SKM-1 (cell line): ENCODE results near the gene FAM241B.

Experiments
- DNase-seq: peaks from one replicate; lab custom pipeline; 2025; ENCODE audit not compliant: unreplicated experiment; lab: John Stamatoyannopoulos, UW

Gene FAM241B

DNA sequence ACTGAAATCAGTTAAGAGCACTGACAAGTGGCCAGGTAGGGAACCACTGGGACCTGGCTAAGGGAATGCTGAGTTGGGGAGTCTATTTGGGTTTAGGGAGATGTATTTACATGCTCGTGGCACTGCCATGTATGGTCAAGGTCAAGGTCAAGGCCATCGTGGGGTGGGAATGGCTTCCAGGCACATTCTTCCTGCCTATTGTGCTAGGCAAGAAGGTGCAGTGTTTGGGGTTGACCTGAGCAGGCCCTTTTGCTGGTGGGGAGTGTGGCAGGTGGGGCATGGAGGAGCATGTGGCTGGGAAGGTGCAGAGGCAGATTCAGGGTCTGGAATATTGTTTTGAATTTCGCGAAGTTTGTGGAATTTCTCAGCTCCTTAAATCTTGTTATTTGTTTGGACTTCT lies 17.8 kb downstream of the FAM241B start:
- DNase-seq = no peak

DNA sequence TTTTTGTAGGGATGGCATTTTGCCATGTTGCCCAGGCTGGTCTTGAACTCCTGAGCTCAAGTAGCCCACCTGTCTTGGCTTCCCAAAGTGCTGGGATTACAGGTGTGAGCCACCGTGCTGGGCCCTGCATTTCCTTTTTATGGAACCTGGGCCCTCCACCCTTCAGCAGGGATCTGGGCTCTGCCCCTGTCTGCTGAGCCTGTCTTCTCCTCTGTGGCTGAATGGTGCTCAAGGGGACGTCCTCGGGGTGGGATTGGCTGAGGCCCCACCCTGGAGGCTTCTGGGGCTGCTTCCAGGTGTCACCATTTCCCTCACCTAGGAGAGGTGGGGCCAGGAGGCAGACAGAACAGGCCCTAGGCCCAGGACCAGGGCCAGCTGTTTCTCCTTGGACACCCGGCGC lies 18.4 kb downstream of the FAM241B start:
- DNase-seq = no peak

DNA sequence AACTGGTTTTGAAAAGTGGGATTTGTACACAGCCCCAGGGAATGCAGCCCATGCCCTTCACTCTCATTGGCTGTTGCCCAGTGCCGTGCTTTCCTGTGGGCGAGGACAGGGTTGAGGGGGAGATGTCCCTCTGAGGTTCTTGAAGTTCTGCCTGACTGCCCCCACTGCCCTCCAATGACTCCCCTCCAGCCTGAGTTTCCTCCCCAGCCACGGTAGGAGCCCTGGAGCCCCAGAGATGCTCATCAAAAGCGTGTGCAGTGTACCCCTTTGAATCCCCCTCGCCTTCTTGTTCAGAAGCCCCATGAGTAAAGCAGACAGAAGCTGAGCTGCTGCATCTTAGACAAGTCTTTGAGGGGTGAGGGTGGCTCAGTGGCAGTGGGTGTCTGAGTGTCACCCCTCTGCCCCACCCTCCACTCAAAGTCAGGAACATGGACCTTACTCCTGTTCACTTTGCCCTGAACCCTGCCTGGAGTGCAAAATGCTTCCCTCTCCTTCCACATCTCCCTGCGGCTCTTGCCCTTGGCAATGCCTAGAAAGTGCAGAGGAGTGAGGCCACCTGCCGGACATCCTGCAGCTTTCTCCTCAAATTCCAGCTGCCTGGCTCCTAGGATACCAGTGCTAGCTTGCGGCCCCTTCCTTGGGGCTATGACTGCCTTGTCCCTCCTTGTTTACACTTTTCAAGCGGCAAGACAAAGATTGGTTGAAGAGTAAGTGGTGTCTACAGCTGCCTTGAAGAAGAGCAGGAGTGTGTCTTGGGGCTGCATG lies 19.9 kb downstream of the FAM241B start:
- DNase-seq = no peak

DNA sequence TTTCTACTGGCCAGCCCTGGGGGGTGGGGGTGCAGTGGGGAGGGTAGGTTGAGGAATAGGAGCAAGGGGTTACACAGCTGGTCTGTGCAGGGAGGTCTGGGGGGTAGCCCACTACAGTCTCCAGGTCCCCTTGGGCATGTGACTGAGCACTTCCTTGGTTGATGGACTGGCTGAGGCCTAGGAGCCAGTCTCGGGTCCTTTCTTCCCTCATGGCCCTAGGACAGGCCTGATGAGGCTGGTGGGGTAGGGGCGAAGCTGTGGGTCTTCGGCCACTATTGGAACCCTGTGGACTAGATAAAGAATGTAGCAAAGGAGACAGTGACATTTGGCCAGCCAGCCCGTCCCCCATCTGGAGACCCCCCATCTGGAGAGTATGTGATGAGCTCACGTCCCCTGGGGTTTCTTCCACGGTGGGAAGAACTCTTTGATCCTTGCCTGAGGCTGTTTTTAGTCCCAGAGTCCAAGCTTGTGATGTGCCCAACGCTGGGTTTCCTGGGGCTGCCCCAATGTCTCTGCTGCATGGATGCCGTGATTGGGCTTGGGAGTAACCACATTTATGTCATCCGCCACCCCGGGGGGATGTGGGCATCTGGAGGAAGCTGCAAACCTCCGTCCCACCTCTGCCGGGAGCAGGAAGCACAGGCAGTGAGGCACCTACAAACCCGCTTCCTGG lies 20.7 kb downstream of the FAM241B start:
- DNase-seq = no peak

DNA sequence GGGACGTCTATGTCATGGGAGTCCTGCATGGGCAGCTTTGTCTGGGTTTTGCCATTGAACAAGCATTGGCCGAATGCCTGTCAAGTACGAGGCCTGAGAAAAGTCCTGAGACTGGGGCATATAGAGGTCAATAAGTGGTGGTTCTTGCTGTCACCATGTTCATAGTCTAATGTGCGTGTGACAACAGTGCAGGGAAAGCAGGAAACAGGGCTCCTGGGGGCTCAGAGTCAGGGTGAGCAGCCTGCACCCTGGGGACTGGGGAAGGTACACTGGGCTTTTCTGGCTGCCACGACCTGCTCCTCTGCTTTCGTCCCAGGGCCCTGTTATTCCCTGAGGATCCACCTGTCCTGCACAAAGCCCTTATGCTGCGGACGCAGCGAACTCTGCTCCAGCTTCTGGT lies 21.3 kb downstream of the FAM241B start:
- no peak for DNase-seq

DNA sequence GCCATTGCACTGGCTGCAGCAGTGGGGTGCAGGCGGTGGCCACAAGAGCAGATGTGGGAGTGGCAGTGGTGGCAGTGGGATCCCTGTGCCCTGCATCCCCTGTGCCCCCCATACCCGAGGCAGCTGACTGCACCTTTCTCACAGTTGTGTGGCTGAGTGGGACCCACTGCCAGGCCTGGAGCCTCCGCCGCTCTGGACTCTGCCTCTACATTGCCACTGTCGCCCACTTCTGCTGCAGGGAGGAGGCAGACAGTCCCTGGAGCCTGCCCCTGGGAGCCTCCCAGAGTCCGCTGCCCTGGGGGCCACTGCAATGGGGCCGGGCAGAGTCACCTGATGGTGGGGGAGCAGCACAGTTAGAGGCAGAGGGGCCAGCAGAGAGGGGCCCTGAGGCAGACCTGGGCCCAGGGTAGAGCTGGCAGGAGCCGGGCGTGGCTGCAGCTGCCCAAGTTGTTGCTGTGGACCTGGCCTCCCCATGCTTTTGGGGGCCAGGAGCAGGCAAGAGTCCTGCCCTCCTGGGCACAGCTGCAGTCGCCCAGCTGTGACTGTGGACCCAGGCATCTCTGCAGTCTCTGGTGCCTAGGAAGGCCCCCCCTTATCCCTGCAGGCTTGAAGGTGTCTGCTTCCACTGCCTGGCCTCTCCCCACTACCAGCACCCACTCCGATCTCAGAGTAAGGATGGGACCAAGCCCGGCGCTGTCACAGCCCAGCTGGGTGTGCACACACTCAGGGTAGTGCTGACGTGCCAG lies 22.2 kb downstream of the FAM241B start:
- no peak for DNase-seq

DNA sequence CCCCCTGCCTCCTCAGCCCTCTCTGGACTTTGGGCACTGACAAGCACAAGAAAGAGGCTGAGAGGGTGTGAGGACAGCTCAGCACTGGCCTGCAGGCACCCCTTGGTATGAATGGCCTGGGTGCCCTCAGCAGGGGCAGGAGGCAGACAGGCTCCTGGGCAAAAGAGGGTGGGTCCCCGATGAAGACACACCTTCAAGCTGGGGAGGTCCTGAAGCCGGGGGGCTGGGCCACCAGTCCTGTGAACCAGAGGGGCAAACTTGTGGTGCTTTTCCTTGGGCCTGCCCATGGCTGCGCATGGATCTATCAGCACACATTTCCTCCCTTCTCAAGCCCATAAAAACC lies 22.8 kb downstream of the FAM241B start:
- DNase-seq = no peak

DNA sequence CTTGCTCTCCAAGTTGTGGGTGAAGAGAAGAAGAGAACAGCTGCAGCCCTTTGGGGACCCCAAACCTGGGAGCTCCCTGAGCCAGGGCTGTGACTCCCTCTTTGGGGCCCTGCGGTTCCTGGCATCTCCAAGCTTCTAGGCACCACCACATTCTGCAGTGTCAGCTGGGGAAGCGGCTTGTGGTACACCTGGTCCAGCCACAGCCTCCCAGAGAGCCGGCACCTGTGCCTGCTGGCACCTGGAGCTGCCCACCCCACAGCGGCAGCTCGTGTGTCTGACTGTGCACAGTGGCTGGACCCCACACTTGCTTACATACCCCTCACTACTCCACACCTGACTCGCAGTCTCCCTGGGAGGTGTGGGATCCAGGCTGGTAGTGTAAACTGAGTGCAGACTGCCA lies 23.5 kb downstream of the FAM241B start:
- no peak for DNase-seq

DNA sequence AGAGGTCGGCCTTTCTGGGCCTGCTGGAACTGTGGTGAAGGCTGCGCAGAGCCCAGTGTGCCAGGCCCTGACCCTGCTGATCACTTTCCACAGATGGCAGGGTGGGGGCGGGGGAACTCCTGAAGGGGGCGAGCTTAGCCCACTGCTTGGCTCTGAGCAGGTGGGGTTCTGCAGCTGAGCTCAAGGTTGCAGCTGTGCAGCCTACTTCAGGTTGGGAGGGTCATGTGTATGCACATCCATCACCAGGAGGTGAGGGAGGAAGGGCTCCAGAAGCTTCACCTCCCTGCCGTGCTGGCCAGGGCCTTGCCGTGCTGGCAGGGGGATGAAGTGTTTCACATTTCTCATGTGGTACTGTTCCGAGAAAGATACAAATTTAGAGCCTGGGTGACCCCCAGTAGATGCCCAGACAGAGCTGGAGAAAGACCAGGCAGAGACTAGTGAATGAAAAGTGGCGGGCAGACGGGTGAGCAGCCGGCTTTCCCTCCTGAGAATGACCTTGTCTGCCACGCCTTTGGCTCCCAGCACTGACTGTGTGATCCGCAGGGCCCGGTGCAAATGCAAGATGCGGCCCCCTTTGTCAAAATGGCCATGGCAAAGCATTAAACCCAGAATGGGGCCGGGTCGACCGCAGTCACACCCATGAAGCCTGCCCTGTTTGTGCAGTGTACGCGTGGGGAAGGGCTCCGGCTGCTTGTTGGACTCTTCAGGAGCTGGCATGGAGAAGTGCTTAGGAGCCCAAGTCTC lies 25.2 kb downstream of the FAM241B start:
- no peak for DNase-seq

DNA sequence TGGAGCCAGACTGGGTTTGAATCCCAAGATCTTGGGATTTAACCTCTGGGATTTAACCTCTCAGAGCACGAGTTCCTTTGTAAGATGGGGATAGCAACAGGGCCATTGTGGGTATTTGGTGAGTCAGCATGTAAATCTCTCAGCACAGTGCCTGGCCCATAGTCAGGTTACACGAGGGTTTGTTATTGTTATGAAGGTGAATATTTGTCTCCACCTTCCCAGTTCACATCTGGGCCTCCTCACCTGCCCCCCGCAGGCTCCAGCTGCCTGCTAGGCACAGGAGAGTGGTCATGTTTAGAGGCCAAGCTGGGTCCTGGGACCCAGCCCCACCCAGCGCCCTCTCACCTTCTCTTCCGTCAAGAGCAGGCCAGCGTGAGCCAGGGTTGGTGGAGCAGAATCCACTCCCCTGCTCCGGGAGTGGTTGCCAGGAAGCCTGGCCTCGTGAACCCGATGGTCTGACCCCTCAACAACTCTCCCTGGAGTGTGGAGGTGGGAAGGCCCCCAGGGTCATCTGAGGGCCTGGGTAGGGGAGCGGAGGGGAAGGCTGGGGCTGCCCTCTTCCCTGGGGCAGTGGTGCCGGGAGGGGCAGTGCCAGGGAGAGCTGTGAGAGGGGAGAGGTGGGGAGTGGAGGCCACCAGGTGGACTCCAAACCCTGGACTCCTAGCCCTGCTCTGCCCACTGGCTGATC lies 26.0 kb downstream of the FAM241B start:
- DNase-seq = no peak

DNA sequence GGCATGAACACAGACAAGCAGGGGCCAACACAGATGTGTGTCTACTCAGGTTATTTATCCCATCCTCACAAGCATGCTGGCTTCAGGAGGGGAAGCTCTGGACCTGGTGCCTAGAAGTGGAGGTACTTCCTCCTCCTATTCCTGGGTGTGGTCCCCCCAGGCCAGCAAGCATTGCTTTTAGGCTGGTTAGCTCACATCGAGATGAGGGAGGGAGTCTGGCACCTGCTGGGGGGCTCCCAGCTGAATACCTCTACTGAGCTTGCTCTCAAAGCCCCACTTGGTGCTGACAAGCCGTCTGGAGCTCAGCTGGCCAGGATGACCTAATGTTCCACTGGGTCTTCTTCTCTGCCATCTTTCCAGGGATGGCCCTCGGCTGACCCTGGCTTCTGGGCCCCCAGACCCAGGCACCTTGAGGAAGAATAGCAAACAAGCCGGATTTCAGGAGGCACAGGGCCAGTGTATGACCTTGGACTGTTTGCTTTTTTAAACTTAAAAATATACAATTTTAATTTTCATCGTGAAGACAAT lies 26.8 kb downstream of the FAM241B start:
- DNase-seq = no peak

DNA sequence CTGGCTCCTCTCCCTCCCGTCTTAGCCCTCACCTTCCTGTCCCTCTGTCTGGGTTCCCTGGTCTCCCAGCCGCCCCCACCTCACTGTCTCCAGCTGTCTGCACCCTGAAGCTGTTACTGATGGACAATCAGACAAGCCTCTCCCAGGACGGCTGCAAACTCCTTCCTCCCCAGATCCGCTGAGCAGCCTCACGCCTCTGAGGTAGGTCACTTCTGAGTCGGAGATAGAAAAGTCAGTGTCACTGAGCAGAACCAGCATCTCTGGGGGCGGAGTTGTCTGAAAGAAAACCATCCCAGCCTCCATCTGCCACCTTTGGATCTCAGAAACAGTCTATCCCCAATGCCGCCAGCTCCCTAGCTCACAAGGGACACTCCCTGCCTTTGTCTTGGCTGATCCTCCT lies 27.4 kb downstream of the FAM241B start:
- no peak for DNase-seq

DNA sequence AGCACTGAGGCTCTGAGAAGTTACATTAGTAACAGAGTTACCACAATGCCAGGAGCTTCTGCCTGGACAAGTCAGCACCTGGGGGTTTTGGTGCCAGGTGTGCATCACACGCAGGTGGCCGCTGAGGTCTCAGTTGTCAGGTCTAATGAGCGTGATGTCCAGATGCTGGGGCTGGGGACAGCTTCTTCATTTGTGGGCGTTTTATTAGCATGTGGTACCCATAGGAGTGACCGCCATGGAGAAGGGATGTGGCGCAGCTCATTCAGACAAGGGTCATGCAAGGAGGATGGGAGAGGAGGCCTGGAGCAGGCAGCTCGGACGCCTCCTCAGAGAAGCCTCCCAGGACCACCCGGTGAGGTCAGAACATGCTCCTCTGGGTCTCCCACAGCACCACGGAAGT lies 27.8 kb downstream of the FAM241B start:
- no peak for DNase-seq

DNA sequence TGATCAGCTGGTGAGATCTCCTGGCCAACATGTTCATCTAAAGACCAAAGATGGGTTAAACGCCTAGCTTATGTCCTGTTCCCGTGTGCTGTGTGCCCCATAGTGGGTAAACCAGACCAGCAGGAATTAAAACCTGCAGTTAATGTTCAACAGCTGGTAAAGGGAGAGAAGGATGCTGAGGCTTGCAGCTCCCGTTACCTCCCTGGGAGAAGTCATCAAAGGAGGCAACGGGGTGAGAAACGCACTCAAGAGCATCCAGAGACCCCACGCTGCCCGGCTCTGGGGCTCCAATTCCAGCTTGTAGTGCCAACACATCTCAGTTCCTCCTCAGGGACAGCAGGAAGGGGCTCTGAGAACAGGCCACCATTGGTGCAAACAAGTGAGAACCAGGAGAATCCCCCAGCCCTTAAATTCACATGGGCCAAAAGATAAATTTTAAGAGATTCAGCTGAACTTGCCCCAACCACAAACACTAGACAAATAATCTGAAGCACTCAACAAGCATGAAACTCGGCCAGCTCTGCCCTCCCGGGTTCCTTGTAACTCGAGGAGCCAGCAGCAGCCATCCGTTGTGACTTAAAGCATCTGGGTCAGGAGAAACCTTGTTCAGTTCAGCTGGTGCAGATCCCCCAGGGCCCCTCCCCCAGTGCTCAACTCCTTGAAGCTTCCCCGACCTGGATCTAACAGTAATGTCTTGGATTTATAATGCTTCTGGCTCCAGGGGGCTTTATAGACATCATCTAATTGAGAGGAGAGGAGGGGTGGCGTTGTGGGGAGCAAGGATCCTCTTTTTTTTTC lies 29.4 kb downstream of the FAM241B start:
- no peak for DNase-seq

DNA sequence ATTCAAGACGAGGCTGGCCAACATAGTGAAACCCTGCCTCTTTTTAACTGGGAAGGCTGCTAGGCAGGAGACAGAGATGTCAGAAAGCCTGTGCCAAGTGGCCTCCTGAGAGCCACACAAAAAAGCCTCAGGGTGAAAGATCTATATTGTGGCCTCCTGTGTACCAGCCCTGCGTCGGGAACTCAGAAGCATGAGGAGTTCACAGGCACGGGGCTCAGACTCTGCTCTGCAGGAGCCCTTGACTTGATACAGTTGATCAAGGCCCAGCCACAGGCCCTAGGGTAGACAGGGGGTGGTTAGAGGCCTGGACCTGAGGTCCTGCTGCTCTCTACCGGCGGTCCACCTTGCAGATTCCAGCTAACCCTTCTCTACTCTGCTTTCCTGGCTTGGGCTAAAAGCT lies 30.2 kb downstream of the FAM241B start:
- DNase-seq = no peak

DNA sequence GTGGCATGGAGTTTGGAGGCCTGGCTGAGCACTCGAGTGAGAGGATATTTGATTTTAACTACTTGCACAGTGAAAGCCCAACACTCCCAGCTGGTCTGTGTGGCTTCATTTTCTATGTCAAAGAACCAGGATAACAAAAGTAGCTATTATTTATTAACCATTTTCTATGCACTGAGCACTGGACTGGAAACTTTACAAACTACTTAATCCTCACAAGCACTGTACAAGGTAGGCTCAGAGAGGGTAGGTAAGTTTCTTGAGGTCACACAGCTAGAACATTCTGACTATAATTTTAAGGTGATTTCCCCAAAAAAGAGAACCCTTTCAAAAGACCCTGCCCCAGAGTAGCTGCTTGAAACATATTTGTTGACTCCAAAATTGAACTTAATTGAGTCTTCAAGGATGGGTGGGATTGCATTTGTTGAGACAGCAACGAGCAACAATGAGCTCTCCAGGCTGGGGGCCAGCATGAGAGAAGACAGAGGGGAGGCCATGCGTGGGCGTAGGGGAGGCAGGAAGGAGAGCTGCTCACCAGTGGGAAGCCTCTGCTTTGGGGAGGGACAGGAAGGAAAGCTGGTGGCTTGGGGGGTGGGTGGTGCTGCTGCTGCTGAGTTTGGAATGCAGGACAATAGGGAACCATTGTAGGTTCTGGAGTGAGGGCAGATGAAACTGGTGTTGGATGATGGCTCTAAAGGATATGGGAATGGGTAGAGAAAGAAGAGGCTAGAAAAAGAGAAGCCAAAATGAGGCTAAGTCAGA lies 31.5 kb downstream of the FAM241B start:
- DNase-seq = no peak

DNA sequence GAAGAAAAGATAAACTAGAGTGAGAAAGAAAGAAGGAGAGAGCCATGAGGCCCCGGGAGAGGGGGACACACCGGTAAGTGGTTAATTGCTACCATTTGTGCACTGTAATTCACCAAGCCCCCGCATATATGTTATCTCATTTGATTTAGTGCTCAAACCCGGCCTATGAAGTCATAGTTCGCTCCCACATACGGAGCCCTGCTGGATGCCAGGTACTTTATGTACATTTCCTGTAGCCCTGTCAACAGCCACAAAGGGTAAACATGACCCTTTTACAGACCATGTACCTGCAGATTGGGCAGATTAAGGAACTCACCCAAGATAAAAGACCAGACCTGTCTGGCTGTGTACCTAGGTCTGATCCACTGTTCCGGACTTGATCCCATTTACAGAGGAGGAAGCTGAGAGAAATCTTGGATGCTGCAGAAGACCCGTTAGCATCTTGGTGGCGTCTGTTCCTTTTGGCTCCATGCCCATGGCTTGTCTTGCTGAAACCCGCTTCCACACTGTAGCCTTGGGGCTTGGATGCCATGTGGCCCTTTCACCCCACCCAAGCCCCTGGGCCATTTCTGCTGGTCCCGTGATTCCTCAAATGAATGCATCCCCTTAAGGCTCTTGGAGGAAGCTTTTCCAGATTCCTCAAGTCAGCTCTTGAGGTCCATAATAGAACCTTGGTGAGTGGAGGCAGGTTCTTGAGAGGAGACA lies 32.3 kb downstream of the FAM241B start:
- no peak for DNase-seq

DNA sequence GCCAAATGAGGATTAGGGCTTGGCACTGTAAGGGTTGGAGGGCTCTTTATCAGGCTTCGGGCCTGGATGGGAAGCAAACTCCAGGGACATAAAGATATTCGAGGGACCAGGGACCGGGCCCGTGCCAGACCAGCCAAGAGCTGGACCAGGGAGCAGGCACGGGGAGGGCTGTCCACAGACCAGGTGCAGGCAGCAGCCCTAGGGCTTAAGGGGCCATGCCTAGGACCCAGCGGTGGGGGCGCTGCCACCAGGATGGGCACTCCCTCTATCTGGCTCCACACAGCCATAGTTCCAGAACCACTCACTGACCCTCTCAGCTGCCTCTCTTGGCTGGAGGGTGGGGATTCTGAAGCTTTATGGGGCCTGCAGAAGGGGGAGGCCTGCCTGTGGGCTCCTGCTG lies 32.9 kb downstream of the FAM241B start:
- no peak for DNase-seq
